Endothelial cell of umbilical vein (primary cell): ENCODE measurements around the gene PPP1R12A. TPM values are rescaled to one million over a fixed set of nuclear protein-coding genes. Genes with fewer than 3 reads are reported as not detected.

Experiments
- BruUV-seq: library from RNA; stranded (reverse); fragments of 400-500 nt; replicated peaks from 2 replicates; lab custom pipeline; 2021; lab: Mats Ljungman, UMichigan
- CTCF ChIA-PET: fragments of 300-600, 350-600 bp; sonication (Branson Sonifier 250); formaldehyde crosslinking; loops from one replicate; lab custom pipeline; 2021; ENCODE audit warnings: antibody characterized with exemption, inconsistent platforms; lab: Charles Lee
- POLR2A ChIA-PET: fragments of 300-600, 350-600 bp; sonication (Branson Sonifier 250); formaldehyde crosslinking; loops from one replicate; lab custom pipeline; 2021; ENCODE audit warnings: antibody characterized with exemption, inconsistent platforms; lab: Charles Lee
- DNase-seq: peaks from one replicate; pipeline ENCODE4 v3.0.0-alpha.2; 2011; ENCODE audit warnings: low read depth, low spot score
- FAIRE-seq: peaks from 2 replicates; lab custom pipeline; 2011; peaks lifted over from hg19 to GRCh38; lab: Jason Lieb, UNC
- H2AFZ ChIP-seq: 2 replicates; pipeline ENCODE4 v1.6.0; 2012; ENCODE audit warnings: low read depth, low read length, control low read depth, inconsistent platforms
- H3K27ac ChIP-seq: 2 replicates; pipeline ENCODE4 v1.5.1; 2011; ENCODE audit warnings: low read depth, mild to moderate bottlenecking, control low read depth, low read length, moderate library complexity; ENCODE audit not compliant: insufficient read depth
- H3K27me3 ChIP-seq, 2 experiments: 2 replicates each; pipeline versions ENCODE4 v1.6.0 to v1.6.1; 2011; ENCODE audit warnings: low read length in 2 of 2, mixed read lengths in 1 of 2; ENCODE audit not compliant: control insufficient read depth in 2 of 2, insufficient read depth in 2 of 2
- H3K36me3 ChIP-seq, 2 experiments: 2 replicates in 1 of 2; 3 replicates in 1 of 2; pipeline ENCODE4 v1.5.1; 2011; ENCODE audit warnings: low read length in 2 of 2, mild to moderate bottlenecking in 1 of 2, moderate library complexity in 1 of 2; ENCODE audit not compliant: control insufficient read depth in 2 of 2, insufficient read depth in 2 of 2; ENCODE audit errors: extremely low read depth in 1 of 2
- H3K4me1 ChIP-seq: 3 replicates; pipeline ENCODE4 v1.5.1; 2011; ENCODE audit warnings: mild to moderate bottlenecking, low read length; ENCODE audit not compliant: control insufficient read depth, insufficient read depth; ENCODE audit errors: extremely low read depth
- H3K4me2 ChIP-seq: 2 replicates; pipeline ENCODE4 v1.6.1; 2011; ENCODE audit warnings: low read length, control low read depth, mixed read lengths; ENCODE audit not compliant: insufficient read depth
- H3K4me3 ChIP-seq, 3 experiments: fragments of 200-600 bp in 1 of 3; sonication (generic), shearing (Covaris generic) in 1 of 3; replicated peaks in 1 of 3; 2 replicates each; pipeline ENCODE4 v1.5.1; 2011 to 2016; ENCODE audit warnings: control low read depth in 3 of 3, low read length in 3 of 3, mild to moderate bottlenecking in 2 of 3, inconsistent platforms in 1 of 3, low read depth in 1 of 3, moderate library complexity in 1 of 3; ENCODE audit not compliant: insufficient read depth in 1 of 3
- H3K79me2 ChIP-seq: 2 replicates; pipeline ENCODE4 v1.6.0; 2012; ENCODE audit warnings: low read length, inconsistent platforms; ENCODE audit not compliant: control insufficient read depth, insufficient read depth
- H3K9ac ChIP-seq: replicated peaks from 2 replicates; pipeline ENCODE3; 2011; ENCODE audit warnings: low read length, control low read depth; ENCODE audit not compliant: insufficient read depth; ENCODE audit errors: extremely low read depth
- H3K9me1 ChIP-seq: replicated peaks from 3 replicates; pipeline ENCODE4 v1.6.0; 2011; ENCODE audit warnings: mild to moderate bottlenecking, low read length; ENCODE audit not compliant: control insufficient read depth, insufficient read depth; ENCODE audit errors: extremely low read depth
- H3K9me3 ChIP-seq: replicated peaks from 2 replicates; pipeline ENCODE4 v1.5.1; 2012; ENCODE audit warnings: low read length, inconsistent platforms; ENCODE audit not compliant: control insufficient read depth, insufficient read depth
- H4K20me1 ChIP-seq: replicated peaks from 2 replicates; pipeline ENCODE3; 2011; ENCODE audit warnings: mild to moderate bottlenecking, low read length; ENCODE audit not compliant: control insufficient read depth, insufficient read depth; ENCODE audit errors: extremely low read depth
- CTCF ChIP-seq, 2 donors: IDR thresholded peaks; 1 replicate in 1 of 2; 2 replicates in 1 of 2; pipeline ENCODE4 v1.5.1; 2011; ENCODE audit warnings: low read length in 2 of 2, mild to moderate bottlenecking in 2 of 2, moderate library complexity in 2 of 2, control low read depth in 1 of 2, inconsistent platforms in 1 of 2, low read depth in 1 of 2; ENCODE audit not compliant: insufficient read depth in 1 of 2; ENCODE audit errors: extremely low read depth in 1 of 2
- EZH2 ChIP-seq: IDR thresholded peaks from 2 replicates; pipeline ENCODE4 v1.6.1; 2012; ENCODE audit warnings: borderline replicate concordance, low read depth, mild to moderate bottlenecking, moderate library complexity, low read length, inconsistent platforms; ENCODE audit not compliant: severe bottlenecking
- FOS ChIP-seq: IDR thresholded peaks from 2 replicates; pipeline ENCODE4 v1.6.1; 2011; ENCODE audit warnings: mild to moderate bottlenecking, low read length, moderate library complexity, borderline replicate concordance; ENCODE audit not compliant: insufficient read depth
- GATA2 ChIP-seq: IDR thresholded peaks from 2 replicates; pipeline ENCODE4 v1.7.0; 2011; ENCODE audit warnings: low read depth, mild to moderate bottlenecking, moderate library complexity, mixed read lengths, low read length; ENCODE audit not compliant: insufficient read length, insufficient read depth
- JUN ChIP-seq: IDR thresholded peaks from 2 replicates; pipeline ENCODE4 v1.6.1; 2011; ENCODE audit warnings: borderline replicate concordance, low read depth; ENCODE audit not compliant: insufficient read length, insufficient read depth
- MYC ChIP-seq: IDR thresholded peaks from one replicate; pipeline ENCODE4 v1.6.1; 2011; ENCODE audit warnings: mild to moderate bottlenecking, low read depth, low read length
- POLR2A ChIP-seq: IDR thresholded peaks from 2 replicates; pipeline ENCODE4 v1.6.1; 2012; ENCODE audit warnings: low read depth, mild to moderate bottlenecking, control low read depth, low read length
- POLR2AphosphoS5 ChIP-seq: IDR thresholded peaks from 2 replicates; pipeline ENCODE4 v1.6.1; 2012; ENCODE audit warnings: low read depth, mild to moderate bottlenecking, control low read depth, low read length, moderate library complexity; ENCODE audit not compliant: insufficient read depth
- dilution Hi-C: fragments of 300-500 bp; cut with MboI; formaldehyde crosslinking; loops from one replicate; pipeline ENCODE4 v1.15.0; 2019; ENCODE audit warnings: low sequenced_read_pairs; ENCODE audit not compliant: extremely low pct_ligation_motif_present
- intact Hi-C: fragments of 100-400 bp; cut with micrococcal nuclease; formaldehyde crosslinking; loops from one replicate; pipeline ENCODE4 v1.10.0; 2022
- polyA plus RNA-seq, 4 experiments: library from polyadenylated mRNA; depleted of rRNA in 3 of 4; stranded (reverse) in 3 of 4; unstranded in 1 of 4; fragments of >200 nt; gene quantifications; 2 replicates each; pipeline versions ENCODE4 v1.2.1 to v1.2.3, GENCODE V29; 2011 to 2012; ENCODE audit warnings: missing spikeins in 1 of 4
- total RNA-seq: library from RNA; stranded (reverse); gene quantifications from 2 replicates; pipeline ENCODE4 v1.2.3, GENCODE V29; 2021
- TF ChIP-seq, protein P1 (sequence below): IDR thresholded peaks from 2 replicates; pipeline ENCODE4 v1.6.1; 2011; ENCODE audit not compliant: insufficient read depth, insufficient read length

The PPP1R12A gene
- total and polyA plus RNA-seq, 2 donors (not counting 3 experiments of a cell fraction or from before 2014, with no cell fraction given): 12.9 to 83.9 TPM

GRCh38 chr12:79765157-79765556 lies 169.7 kb downstream of the PPP1R12A start:
- intact Hi-C loops: no loop called here
- Histone ChIP-seq H3K9me3 (no peaks in the 10 kb centered on the region), H3K4me2 (no peak overlapping the region), H3K27ac (no peak overlapping the region), H4K20me1 (no peaks in the 10 kb centered on the region), H3K4me1 (no peaks in the 10 kb centered on the region), H3K9me1 (no peaks in the 10 kb centered on the region), H3K4me3 (no peak overlapping the region), H3K9ac (no peak overlapping the region), H3K36me3 (no peaks in the 10 kb centered on the region), H3K27me3 (no peaks in the 10 kb centered on the region), H3K79me2 (no peaks in the 10 kb centered on the region), H2AFZ (no peak overlapping the region)
- dilution Hi-C loops: no loop called here
- TF ChIP-seq GATA2 (no peak), POLR2A (no peak), MYC (no peak), JUN (no peak), FOS (no peak), EZH2 (no peak), CTCF (IDR thresholded peaks at IDR 0.05; ENCODE audit: extremely low read depth in 1 of 2, insufficient read depth in 1 of 2, low read depth in 1 of 2, low read length in 2 of 2) (no peak), POLR2AphosphoS5 (no peak)
- TF ChIP-seq, protein P1, sequence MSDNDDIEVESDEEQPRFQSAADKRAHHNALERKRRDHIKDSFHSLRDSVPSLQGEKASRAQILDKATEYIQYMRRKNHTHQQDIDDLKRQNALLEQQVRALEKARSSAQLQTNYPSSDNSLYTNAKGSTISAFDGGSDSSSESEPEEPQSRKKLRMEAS: no peak
- BruUV-seq: no TSS peak
- ChIA-PET CTCF (no interaction called here), POLR2A (no interaction called here)
- no peak for FAIRE-seq
- peak; percentile 8 for DNase-seq
